Measurements from ENCODE around the gene PIK3AP1. TPM values are rescaled to one million over a fixed set of nuclear protein-coding genes. Genes with fewer than 3 reads are reported as not detected.

Gene PIK3AP1
- total RNA-seq, 2 donors from 2014 or later: 3.8 to 15.6 TPM

DNA sequence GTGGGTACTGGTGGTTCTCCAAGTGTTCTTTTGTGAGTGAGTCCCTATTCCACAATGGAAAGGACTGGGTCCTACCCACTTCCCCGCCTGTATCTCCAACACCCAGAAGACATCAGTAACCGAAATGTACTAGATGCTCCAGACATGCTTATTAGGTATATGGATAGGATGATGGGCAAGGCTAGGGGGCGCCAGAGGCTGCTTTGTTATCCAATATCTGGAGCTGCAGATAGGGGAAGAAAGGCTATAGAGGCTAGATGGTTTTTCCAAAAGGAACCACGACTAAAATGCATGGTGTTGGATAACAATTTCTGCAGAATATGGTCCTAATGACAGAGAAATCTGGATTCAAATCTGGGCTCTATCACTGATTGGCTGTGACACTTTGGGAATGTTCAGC is 77.3 kb downstream of the PIK3AP1 start:
- peak; percentile 35 for DNase-seq (ENCODE audit: low spot score)
- Histone ChIP-seq H3K36me3 (no peaks in the 10 kb centered on the region), H3K4me3 (no peak overlapping the region), H3K9me3 (no peaks in the 10 kb centered on the region), H3K27ac (no peak overlapping the region), H3K4me1 (replicated peaks) (no peaks in the 10 kb centered on the region), H3K27me3 (replicated peaks; ENCODE audit: insufficient read depth) (no peaks in the 10 kb centered on the region)
- WGBS: 68% methylated on average over 4 of the region's 4 CpGs
- intact Hi-C loops (cut with DNase I): loop anchor here (5.0 to 10.0 kb wide), 2 partner anchors 82 to 184 kb away; partner anchors contain the start of gene PIK3AP1
- no peak for TF ChIP-seq POLR2AphosphoS5 (IDR thresholded peaks at IDR 0.05)
- TF ChIP-seq, protein P1, sequence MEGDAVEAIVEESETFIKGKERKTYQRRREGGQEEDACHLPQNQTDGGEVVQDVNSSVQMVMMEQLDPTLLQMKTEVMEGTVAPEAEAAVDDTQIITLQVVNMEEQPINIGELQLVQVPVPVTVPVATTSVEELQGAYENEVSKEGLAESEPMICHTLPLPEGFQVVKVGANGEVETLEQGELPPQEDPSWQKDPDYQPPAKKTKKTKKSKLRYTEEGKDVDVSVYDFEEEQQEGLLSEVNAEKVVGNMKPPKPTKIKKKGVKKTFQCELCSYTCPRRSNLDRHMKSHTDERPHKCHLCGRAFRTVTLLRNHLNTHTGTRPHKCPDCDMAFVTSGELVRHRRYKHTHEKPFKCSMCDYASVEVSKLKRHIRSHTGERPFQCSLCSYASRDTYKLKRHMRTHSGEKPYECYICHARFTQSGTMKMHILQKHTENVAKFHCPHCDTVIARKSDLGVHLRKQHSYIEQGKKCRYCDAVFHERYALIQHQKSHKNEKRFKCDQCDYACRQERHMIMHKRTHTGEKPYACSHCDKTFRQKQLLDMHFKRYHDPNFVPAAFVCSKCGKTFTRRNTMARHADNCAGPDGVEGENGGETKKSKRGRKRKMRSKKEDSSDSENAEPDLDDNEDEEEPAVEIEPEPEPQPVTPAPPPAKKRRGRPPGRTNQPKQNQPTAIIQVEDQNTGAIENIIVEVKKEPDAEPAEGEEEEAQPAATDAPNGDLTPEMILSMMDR (IDR thresholded peaks at IDR 0.05): peak in 3 of 4 experiments; percentile 25 to 48 (median 46)

DNA sequence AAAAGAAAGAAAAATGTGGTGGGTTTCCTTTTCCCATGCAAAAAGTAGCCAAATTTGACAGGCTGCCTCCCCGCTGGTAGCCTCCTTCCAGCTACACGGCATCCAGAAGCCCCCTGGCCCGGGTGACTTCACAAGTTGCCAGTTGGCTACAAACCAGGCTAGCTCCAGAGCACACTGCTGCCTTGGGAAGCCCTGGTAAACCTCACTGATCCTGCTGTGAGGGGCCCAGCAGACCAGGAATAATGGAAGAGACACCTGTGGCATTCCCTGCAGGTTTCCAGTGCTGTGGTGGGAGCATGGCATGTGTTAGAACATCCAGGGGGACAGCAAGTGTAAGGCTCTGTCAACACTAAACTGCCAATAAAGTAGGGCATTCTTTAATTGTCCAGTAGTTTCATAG is 77.8 kb downstream of the PIK3AP1 start:
- no peaks in the 10 kb centered on the region for H3K9me3 ChIP-seq
- DNase-seq (ENCODE audit: low spot score): no peak
- no peaks in the 10 kb centered on the region for H3K4me1 ChIP-seq (replicated peaks)
- no peaks in the 10 kb centered on the region for H3K36me3 ChIP-seq
- TF ChIP-seq POLR2A (IDR thresholded peaks at IDR 0.05): no peak
- TF ChIP-seq, protein P1 (IDR thresholded peaks at IDR 0.05): no peak
- no peak for TF ChIP-seq POLR2AphosphoS5 (IDR thresholded peaks at IDR 0.05)
- H3K27ac ChIP-seq: no peak overlapping the region
- H3K4me3 ChIP-seq: no peak overlapping the region
- intact Hi-C loops (cut with DNase I): loop anchor here (5.0 to 10.0 kb wide), 2 partner anchors 82 to 185 kb away; partner anchors contain the start of gene PIK3AP1
- 49% methylated on average over 3 of the region's 3 CpGs for WGBS
- H3K27me3 ChIP-seq (replicated peaks; ENCODE audit: insufficient read depth): no peaks in the 10 kb centered on the region

DNA sequence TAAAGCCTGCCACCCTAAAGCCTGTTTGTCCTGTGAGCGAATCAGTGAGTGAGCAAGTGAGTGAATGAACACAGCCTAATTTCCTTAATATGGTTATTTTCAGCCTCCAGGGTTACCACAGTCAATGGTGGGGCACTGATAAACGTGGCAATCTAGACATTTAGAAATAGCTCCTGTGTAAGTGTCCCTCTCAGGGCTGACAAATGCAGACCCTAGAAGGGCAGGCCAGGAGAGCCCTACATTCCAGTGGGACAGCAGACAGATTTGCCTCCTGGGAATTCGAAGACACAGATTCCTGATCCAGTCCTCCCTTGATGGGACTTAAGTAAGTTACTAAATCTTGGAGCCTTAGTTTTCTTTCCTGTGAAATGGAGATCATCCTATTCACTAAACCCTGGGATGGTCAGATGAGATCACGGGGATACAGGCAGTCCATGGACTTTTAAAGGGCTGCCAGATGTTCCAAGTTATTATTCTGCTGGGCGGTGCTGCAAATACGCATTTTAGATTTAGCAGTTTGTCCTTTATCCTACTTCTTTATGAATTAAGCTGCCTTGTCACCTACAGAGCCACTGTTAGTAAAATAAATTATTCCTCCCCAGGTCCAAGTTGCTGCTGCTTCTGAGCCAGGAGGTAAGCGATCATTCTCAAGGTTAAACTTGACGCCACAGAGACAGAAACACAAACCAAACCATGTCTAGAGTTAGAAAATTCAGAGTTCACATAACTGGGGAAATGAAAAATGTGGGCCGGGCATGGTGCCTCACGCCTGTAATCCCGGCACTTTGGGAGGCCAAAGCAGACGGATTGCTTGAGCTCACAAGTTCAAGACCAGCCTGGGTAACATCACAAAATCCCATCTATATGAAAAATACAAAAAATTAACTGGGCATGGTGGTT is 78.7 kb downstream of the PIK3AP1 start:
- 86% methylated on average over 12 of the region's 12 CpGs for WGBS
- H3K4me3 ChIP-seq: no peak overlapping the region
- H3K36me3 ChIP-seq: no peaks in the 10 kb centered on the region
- DNase-seq (ENCODE audit: low spot score): no peak
- no peak overlapping the region for H3K27ac ChIP-seq
- no peaks in the 10 kb centered on the region for H3K9me3 ChIP-seq
- intact Hi-C loops (cut with DNase I): loop anchor here (5.0 to 10.0 kb wide), 2 partner anchors 83 to 186 kb away; partner anchors contain the start of gene PIK3AP1
- TF ChIP-seq POLR2A (IDR thresholded peaks at IDR 0.05): no peak
- no peak for TF ChIP-seq POLR2AphosphoS5 (IDR thresholded peaks at IDR 0.05)
- TF ChIP-seq, protein P1 (IDR thresholded peaks at IDR 0.05): no peak
- H3K27me3 ChIP-seq (replicated peaks; ENCODE audit: insufficient read depth): no peaks in the 10 kb centered on the region
- H3K4me1 ChIP-seq (replicated peaks): no peaks in the 10 kb centered on the region

DNA sequence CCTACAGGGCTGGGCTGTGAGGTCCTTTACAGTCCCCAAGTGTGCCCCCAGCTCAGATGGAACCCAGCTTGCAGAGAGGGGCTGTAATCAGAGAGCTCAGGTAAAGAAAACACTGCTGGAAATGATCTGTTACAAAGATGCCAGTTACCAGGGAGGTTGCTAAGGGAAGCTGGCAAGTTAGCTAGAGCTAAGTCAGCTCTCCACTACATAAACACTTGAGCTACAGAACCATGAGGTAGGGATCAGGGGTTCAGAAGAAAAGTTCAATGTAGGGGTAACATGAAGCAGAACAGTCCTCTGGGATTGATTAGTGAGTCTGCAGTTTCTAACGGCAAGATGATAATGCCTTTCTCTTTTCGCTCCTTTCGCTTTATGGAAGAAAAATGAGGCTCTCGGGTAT is 80.4 kb downstream of the PIK3AP1 start:
- Histone ChIP-seq H3K4me1 (replicated peaks) (no peaks in the 10 kb centered on the region), H3K27me3 (replicated peaks; ENCODE audit: insufficient read depth) (no peaks in the 10 kb centered on the region), H3K36me3 (no peaks in the 10 kb centered on the region), H3K27ac (no peak overlapping the region), H3K4me3 (no peak overlapping the region), H3K9me3 (no peaks in the 10 kb centered on the region)
- 75% methylated on average over 4 of the region's 4 CpGs for WGBS
- TF ChIP-seq POLR2A (IDR thresholded peaks at IDR 0.05) (no peak), POLR2AphosphoS5 (IDR thresholded peaks at IDR 0.05) (no peak)
- TF ChIP-seq, protein P1 (IDR thresholded peaks at IDR 0.05): no peak
- DNase-seq (ENCODE audit: low spot score): no peak
- intact Hi-C loops (cut with DNase I): loop anchor here (5.0 to 10.0 kb wide), 2 partner anchors 85 to 187 kb away; partner anchors contain the start of gene PIK3AP1

All from prostate gland (tissue), 2 donors.